ENCODE results near the gene USP6NL. TPM values are rescaled to one million over a fixed set of nuclear protein-coding genes. Genes with fewer than 3 reads are reported as not detected.
A peak's percentile ranks its signal among the peaks of the same experiment; 100 is the strongest.

The USP6NL gene
- total RNA-seq, 4 donors from 2014 or later: 10.4 to 14.9 (median 13.2) TPM

- 63% methylated on average over 6 of the region's 6 CpGs for WGBS
- Histone ChIP-seq H3K9me3 (no peaks in the 10 kb centered on the region), H3K27ac (replicated peaks in 1 of 4) (peak overlapping the region in 3 of 4 donors; percentile 7 to 33 (median 10)), H3K4me3 (no peak overlapping the region), H3K27me3 (no peaks in the 10 kb centered on the region), H3K36me3 (no peaks in the 10 kb centered on the region), H3K4me1 (peaks cover 14 to 25% (median 20%) of the 10 kb centered on the region in 4 donors)
- intact Hi-C loops (cut with DNase I): loop anchor here (10.0 kb wide), 1 partner anchor 89 kb away; the partner anchor contains the start of gene USP6NL
- no peak for DNase-seq (ENCODE audit: extremely low spot score)
- TF ChIP-seq POLR2A (IDR thresholded peaks at IDR 0.05; ENCODE audit: low read depth): no peak
- TF ChIP-seq CTCF (IDR thresholded peaks at IDR 0.05): no peak
- TF ChIP-seq EP300 (IDR thresholded peaks at IDR 0.05): no peak
- peak; percentile 33 to 60 for TF ChIP-seq POLR2AphosphoS5 (IDR thresholded peaks at IDR 0.05)
Measured at GRCh38 chr10:11525503-11525902, 85.9 kb downstream of the USP6NL start.

- DNase-seq (ENCODE audit: extremely low spot score): no peak
- H3K4me3 ChIP-seq: no peak overlapping the region
- 59% methylated on average over 4 of the region's 4 CpGs for WGBS
- TF ChIP-seq POLR2AphosphoS5 (IDR thresholded peaks at IDR 0.05) (no peak), CTCF (IDR thresholded peaks at IDR 0.05) (no peak), POLR2A (IDR thresholded peaks at IDR 0.05; ENCODE audit: low read depth) (no peak), EP300 (IDR thresholded peaks at IDR 0.05) (no peak)
- H3K36me3 ChIP-seq: no peaks in the 10 kb centered on the region
- no peaks in the 10 kb centered on the region for H3K9me3 ChIP-seq
- H3K27ac ChIP-seq (replicated peaks in 1 of 4): no peak overlapping the region
- H3K4me1 ChIP-seq: peaks cover 9 to 17% (median 12%) of the 10 kb centered on the region in 4 donors
- no peaks in the 10 kb centered on the region for H3K27me3 ChIP-seq
- intact Hi-C loops (cut with DNase I): loop anchor here (10.0 kb wide), 1 partner anchor 92 kb away; the partner anchor contains the start of gene USP6NL
Measured at GRCh38 chr10:11522821-11523245, 88.6 kb downstream of the USP6NL start.

GRCh38 chr10:11521860-11522259 is 89.6 kb downstream of the USP6NL start:
- no peak overlapping the region for H3K27ac ChIP-seq (replicated peaks in 1 of 4)
- no peaks in the 10 kb centered on the region for H3K9me3 ChIP-seq
- DNase-seq (ENCODE audit: extremely low spot score): no peak
- H3K4me1 ChIP-seq: peaks cover 9 to 17% (median 12%) of the 10 kb centered on the region in 4 donors
- TF ChIP-seq CTCF (IDR thresholded peaks at IDR 0.05) (no peak), POLR2A (IDR thresholded peaks at IDR 0.05; ENCODE audit: low read depth) (no peak), POLR2AphosphoS5 (IDR thresholded peaks at IDR 0.05) (no peak), EP300 (IDR thresholded peaks at IDR 0.05) (no peak)
- H3K4me3 ChIP-seq: no peak overlapping the region
- H3K36me3 ChIP-seq: no peaks in the 10 kb centered on the region
- H3K27me3 ChIP-seq: no peaks in the 10 kb centered on the region
- intact Hi-C loops (cut with DNase I): loop anchor here (10.0 kb wide), 1 partner anchor 93 kb away; the partner anchor contains the start of gene USP6NL

- Histone ChIP-seq H3K27me3 (no peaks in the 10 kb centered on the region), H3K27ac (replicated peaks in 1 of 4) (no peak overlapping the region), H3K4me1 (peaks cover 9 to 17% (median 12%) of the 10 kb centered on the region in 4 donors), H3K9me3 (no peaks in the 10 kb centered on the region), H3K36me3 (no peaks in the 10 kb centered on the region), H3K4me3 (no peak overlapping the region)
- no peak for TF ChIP-seq POLR2AphosphoS5 (IDR thresholded peaks at IDR 0.05)
- TF ChIP-seq EP300 (IDR thresholded peaks at IDR 0.05): no peak
- no peak for TF ChIP-seq CTCF (IDR thresholded peaks at IDR 0.05)
- no peak for TF ChIP-seq POLR2A (IDR thresholded peaks at IDR 0.05; ENCODE audit: low read depth)
- no peak for DNase-seq (ENCODE audit: extremely low spot score)
- 100% methylated on average over 1 of the region's 1 CpG for WGBS
- intact Hi-C loops (cut with DNase I): loop anchor here (10.0 kb wide), 1 partner anchor 94 kb away; the partner anchor contains the start of gene USP6NL
Measured at GRCh38 chr10:11520892-11521291, 90.6 kb downstream of the USP6NL start.

GRCh38 chr10:11517150-11517549 is 94.3 kb downstream of the USP6NL start:
- WGBS: 90% methylated on average over 1 of the region's 1 CpG

More at GRCh38 chr10:11517150-11517549, 94.3 kb downstream of the USP6NL start:
- Histone ChIP-seq H3K36me3 (no peaks in the 10 kb centered on the region), H3K27ac (replicated peaks in 1 of 4) (no peak overlapping the region), H3K4me3 (no peak overlapping the region), H3K4me1 (peaks cover 3 to 16% (median 9%) of the 10 kb centered on the region in 4 donors), H3K27me3 (no peaks in the 10 kb centered on the region), H3K9me3 (no peaks in the 10 kb centered on the region)
- DNase-seq (ENCODE audit: extremely low spot score): no peak
- intact Hi-C loops (cut with DNase I): loop anchor here (5.0 kb wide), 1 partner anchor 210 kb away; no protein-coding TSS in a partner anchor
- TF ChIP-seq POLR2AphosphoS5 (IDR thresholded peaks at IDR 0.05): no peak
- no peak for TF ChIP-seq EP300 (IDR thresholded peaks at IDR 0.05)
- TF ChIP-seq POLR2A (IDR thresholded peaks at IDR 0.05; ENCODE audit: low read depth): no peak
- TF ChIP-seq CTCF (IDR thresholded peaks at IDR 0.05): no peak

Measured in esophagus muscularis mucosa (tissue), 4 donors.